HEK293 (cell line): ENCODE measurements around the gene OLIG2.

Experiments used
- CTCF ChIA-PET: fragments of 350-600 bp; formaldehyde crosslinking; extraction: SDS; loops from one replicate; lab custom pipeline; 2021; ENCODE audit warnings: antibody characterized with exemption; lab: Yijun Ruan, JAX
- POLR2A ChIA-PET: fragments of 300-600 bp; formaldehyde crosslinking; extraction: SDS; loops from one replicate; lab custom pipeline; 2020; ENCODE audit warnings: antibody characterized with exemption, inconsistent platforms; lab: Yijun Ruan, JAX
- H3K27ac ChIP-seq: fragments of 200-500 bp; sonication (Bioruptor generic); 2 replicates; pipeline ENCODE4 v1.5.1; 2014; ENCODE audit warnings: low read depth, low read length, control low read depth, inconsistent platforms; ENCODE audit errors: extremely low read depth
- H3K36me3 ChIP-seq, 2 experiments: fragments of 200-500 bp in 1 of 2; sonication (Bioruptor generic) in 1 of 2; 1 replicate in 1 of 2; 2 replicates in 1 of 2; pipeline ENCODE4 v1.5.1; 2014 to 2017; ENCODE audit warnings: inconsistent platforms in 2 of 2, low read length in 2 of 2; ENCODE audit not compliant: control insufficient read depth in 2 of 2, insufficient read depth in 1 of 2
- H3K4me1 ChIP-seq: fragments of 200-500 bp; sonication (Bioruptor generic); 2 replicates; pipeline ENCODE4 v1.5.1; 2014; ENCODE audit warnings: mild to moderate bottlenecking, low read length, inconsistent platforms; ENCODE audit not compliant: control insufficient read depth, insufficient read depth
- H3K4me3 ChIP-seq: 2 replicates; pipeline ENCODE4 v1.5.1; 2011; ENCODE audit warnings: low read depth, mild to moderate bottlenecking, control low read depth, low read length, moderate library complexity
- H3K9me3 ChIP-seq: fragments of 200-500 bp; sonication (Bioruptor generic); 2 replicates; pipeline ENCODE4 v1.5.1; 2014; ENCODE audit warnings: low read depth, low read length, inconsistent platforms; ENCODE audit not compliant: control insufficient read depth, insufficient read depth
- ELK4 ChIP-seq: IDR thresholded peaks from 2 replicates; pipeline ENCODE4 v1.6.1; 2011; ENCODE audit warnings: mild to moderate bottlenecking, low read depth, low read length, borderline replicate concordance
- REPIN1 ChIP-seq: fragments of 450-650 bp; formaldehyde crosslinking; IDR thresholded peaks from 2 replicates; pipeline ENCODE4 v1.5.1; 2017; ENCODE audit warnings: missing biosample characterization, missing genetic modification characterization, low read depth
- SCRT2 ChIP-seq: fragments of 450-650 bp; formaldehyde crosslinking; IDR thresholded peaks from 2 replicates; pipeline ENCODE4 v1.5.1; 2016; ENCODE audit warnings: missing biosample characterization, missing genetic modification characterization
- YY2 ChIP-seq: fragments of 450-650 bp; formaldehyde crosslinking; IDR thresholded peaks from 2 replicates; pipeline ENCODE4 v1.5.1; 2016; ENCODE audit warnings: missing biosample characterization, missing genetic modification characterization
- ZBTB11 ChIP-seq: fragments of 450-650 bp; formaldehyde crosslinking; conservative IDR thresholded peaks from 2 replicates; pipeline ENCODE4 v1.5.1; 2016; ENCODE audit warnings: low read depth, missing biosample characterization, missing genetic modification characterization
- ZBTB21 ChIP-seq: fragments of 450-650 bp; formaldehyde crosslinking; IDR thresholded peaks from 2 replicates; pipeline ENCODE4 v1.5.1; 2017; ENCODE audit warnings: missing biosample characterization, missing genetic modification characterization
- ZNF133 ChIP-seq: fragments of 450-650 bp; formaldehyde crosslinking; IDR thresholded peaks from 2 replicates; pipeline ENCODE4 v1.5.1; 2016; ENCODE audit warnings: missing biosample characterization, missing genetic modification characterization
- ZNF140 ChIP-seq: fragments of 450-650 bp; formaldehyde crosslinking; IDR thresholded peaks from 2 replicates; pipeline ENCODE4 v1.5.1; 2016; ENCODE audit warnings: missing biosample characterization, missing genetic modification characterization
- ZNF19 ChIP-seq: fragments of 450-650 bp; formaldehyde crosslinking; IDR thresholded peaks from 2 replicates; pipeline ENCODE4; 2016; ENCODE audit warnings: missing biosample characterization, missing genetic modification characterization, low read depth
- ZNF239 ChIP-seq: fragments of 450-650 bp; formaldehyde crosslinking; IDR thresholded peaks from 2 replicates; pipeline ENCODE4 v1.5.1; 2016; ENCODE audit warnings: missing biosample characterization, missing genetic modification characterization
- ZNF24 ChIP-seq: fragments of 450-650 bp; formaldehyde crosslinking; IDR thresholded peaks from 2 replicates; pipeline ENCODE4 v1.5.1; 2016; ENCODE audit warnings: missing biosample characterization, missing genetic modification characterization
- ZNF501 ChIP-seq: fragments of 450-650 bp; formaldehyde crosslinking; IDR thresholded peaks from 2 replicates; pipeline ENCODE4 v1.5.1; 2016; ENCODE audit warnings: missing biosample characterization, missing genetic modification characterization
- ZNF596 ChIP-seq: fragments of 450-650 bp; IDR thresholded peaks from 2 replicates; pipeline ENCODE4 v1.5.0; 2018; ENCODE audit warnings: missing biosample characterization, mild to moderate bottlenecking, missing genetic modification characterization, moderate library complexity
- ZSCAN23 ChIP-seq: fragments of 450-650 bp; formaldehyde crosslinking; IDR thresholded peaks from 2 replicates; pipeline ENCODE4 v1.5.1; 2016; ENCODE audit warnings: missing biosample characterization, missing genetic modification characterization

OLIG2 gene

GRCh38 chr21:33025106-33025488 is 638 bp upstream of the OLIG2 start (continued):
- TF ChIP-seq ZBTB11 (no peak), ZNF24 (tag by site-specific recombination) (peak; percentile 49; the same call in 1 of the 2 replicates), ZNF140 (no peak), ZNF19 (tag by site-specific recombination) (no peak)

- Histone ChIP-seq H3K27ac (no peak overlapping the region; the same call in 1 of the 2 replicates), H3K36me3 (no peaks in the 10 kb centered on the region), H3K4me3 (no peak overlapping the region), H3K9me3 (no peaks in the 10 kb centered on the region), H3K4me1 (no peaks in the 10 kb centered on the region)
- peak; percentile 94 for TF ChIP-seq ZNF596 (tag by site-specific recombination)
- TF ChIP-seq ZNF239 (tag by site-specific recombination): no peak
- no peak for TF ChIP-seq YY2
- TF ChIP-seq ZNF501 (tag by site-specific recombination): no peak
- TF ChIP-seq SCRT2 (tag by site-specific recombination): peak; percentile 90
- no peak for TF ChIP-seq ZSCAN23 (tag by site-specific recombination)
- ChIA-PET CTCF (interaction anchor here (0.6 to 2.8 kb wide), 10 partner anchors 10 to 780 kb away, joined by 3 to 15 read pairs (median 4); no protein-coding TSS in a partner anchor), POLR2A (interaction anchor here (0.9 to 2.1 kb wide), 5 partner anchors 9 to 25 kb away, joined by 3 to 11 read pairs (median 7); no protein-coding TSS in a partner anchor)
Observed at GRCh38 chr21:33026443-33026858, 716 bp downstream of the OLIG2 start.

GRCh38 chr21:33026878-33027400 is 1.2 kb downstream of the OLIG2 start:
- Histone ChIP-seq H3K9me3 (no peaks in the 10 kb centered on the region), H3K27ac (no peak overlapping the region), H3K4me1 (no peaks in the 10 kb centered on the region), H3K36me3 (no peaks in the 10 kb centered on the region), H3K4me3 (no peak overlapping the region)
- POLR2A ChIA-PET: interaction anchor here (0.9 to 2.1 kb wide), 3 partner anchors 9 to 26 kb away, joined by 3 to 8 read pairs (median 7); no protein-coding TSS in a partner anchor
- TF ChIP-seq REPIN1 (tag by site-specific recombination) (no peak), ZNF133 (no peak), ZNF501 (tag by site-specific recombination) (no peak), ZBTB21 (tag by site-specific recombination) (no peak), ELK4 (no peak)
- CTCF ChIA-PET: interaction anchor here (0.6 to 2.8 kb wide), 5 partner anchors 32 to 780 kb away, joined by 3 to 15 read pairs (median 4); no protein-coding TSS in a partner anchor
